22Rv1 (cell line): ENCODE data around the gene PIGX.
"Not testable (repeated sequence)": the region's sequence is repeated elsewhere in the genome, so short reads cannot be mapped to it uniquely, and the experiment has no call there.

ENCODE experiments used
- H3K27ac ChIP-seq: fragments of 450-650 bp; 2 replicates; pipeline ENCODE4 v1.5.1; 2017
- ZFX ChIP-seq: fragments of 450-650 bp; IDR thresholded peaks from 2 replicates; pipeline ENCODE4 v1.6.1; 2017; ENCODE audit warnings: antibody characterized with exemption, borderline replicate concordance
- TF ChIP-seq, protein P1 (sequence below): fragments of 450-650 bp; IDR thresholded peaks from 2 replicates; pipeline ENCODE4 v1.5.1; 2017; ENCODE audit warnings: mild to moderate bottlenecking

The PIGX gene

DNA sequence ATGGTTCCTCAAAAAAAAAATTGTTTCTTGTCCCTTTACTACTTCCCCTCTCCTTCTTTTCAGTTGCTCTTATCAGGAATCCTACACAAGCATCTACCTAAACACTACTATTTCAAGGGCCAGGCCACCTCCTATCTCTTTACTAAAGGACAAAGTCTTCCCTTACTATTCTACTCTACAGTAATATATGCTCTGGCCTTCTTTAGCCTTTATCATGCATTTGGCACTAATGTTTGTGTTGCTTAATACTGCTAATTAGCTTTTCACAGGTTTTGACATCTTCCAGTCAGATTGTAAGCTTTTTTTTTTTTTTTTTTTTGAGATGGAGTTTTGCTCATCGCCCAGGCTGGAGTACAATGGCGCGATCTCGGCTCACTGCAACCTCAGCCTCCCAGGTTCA is 5.4 kb upstream of the PIGX start:
- TF ChIP-seq, protein P1, sequence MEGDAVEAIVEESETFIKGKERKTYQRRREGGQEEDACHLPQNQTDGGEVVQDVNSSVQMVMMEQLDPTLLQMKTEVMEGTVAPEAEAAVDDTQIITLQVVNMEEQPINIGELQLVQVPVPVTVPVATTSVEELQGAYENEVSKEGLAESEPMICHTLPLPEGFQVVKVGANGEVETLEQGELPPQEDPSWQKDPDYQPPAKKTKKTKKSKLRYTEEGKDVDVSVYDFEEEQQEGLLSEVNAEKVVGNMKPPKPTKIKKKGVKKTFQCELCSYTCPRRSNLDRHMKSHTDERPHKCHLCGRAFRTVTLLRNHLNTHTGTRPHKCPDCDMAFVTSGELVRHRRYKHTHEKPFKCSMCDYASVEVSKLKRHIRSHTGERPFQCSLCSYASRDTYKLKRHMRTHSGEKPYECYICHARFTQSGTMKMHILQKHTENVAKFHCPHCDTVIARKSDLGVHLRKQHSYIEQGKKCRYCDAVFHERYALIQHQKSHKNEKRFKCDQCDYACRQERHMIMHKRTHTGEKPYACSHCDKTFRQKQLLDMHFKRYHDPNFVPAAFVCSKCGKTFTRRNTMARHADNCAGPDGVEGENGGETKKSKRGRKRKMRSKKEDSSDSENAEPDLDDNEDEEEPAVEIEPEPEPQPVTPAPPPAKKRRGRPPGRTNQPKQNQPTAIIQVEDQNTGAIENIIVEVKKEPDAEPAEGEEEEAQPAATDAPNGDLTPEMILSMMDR = no peak
- TF ChIP-seq ZFX = no peak
- no peak overlapping the region for H3K27ac ChIP-seq

DNA sequence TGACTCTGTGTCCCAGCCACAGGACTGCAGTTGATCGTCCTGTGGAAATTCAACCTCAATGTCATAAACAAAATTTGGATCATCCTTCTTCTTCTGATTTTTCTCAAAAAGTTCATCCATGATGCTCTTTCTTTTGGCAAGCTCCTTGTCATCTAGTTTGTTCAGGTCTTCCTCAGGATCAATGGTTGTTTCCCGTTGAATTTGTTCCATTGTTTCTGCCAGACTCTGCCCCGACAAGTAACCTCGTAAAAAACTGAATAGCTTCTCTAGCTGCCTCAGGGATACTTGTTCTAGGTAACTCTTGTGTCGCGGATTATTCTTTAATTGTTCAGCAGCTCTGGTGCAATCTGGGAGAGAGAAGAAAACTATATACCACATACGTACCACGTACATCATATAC is 4.6 kb upstream of the PIGX start:
- H3K27ac ChIP-seq = no peak overlapping the region
- TF ChIP-seq, protein P1 = no peak
- no peak for TF ChIP-seq ZFX

DNA sequence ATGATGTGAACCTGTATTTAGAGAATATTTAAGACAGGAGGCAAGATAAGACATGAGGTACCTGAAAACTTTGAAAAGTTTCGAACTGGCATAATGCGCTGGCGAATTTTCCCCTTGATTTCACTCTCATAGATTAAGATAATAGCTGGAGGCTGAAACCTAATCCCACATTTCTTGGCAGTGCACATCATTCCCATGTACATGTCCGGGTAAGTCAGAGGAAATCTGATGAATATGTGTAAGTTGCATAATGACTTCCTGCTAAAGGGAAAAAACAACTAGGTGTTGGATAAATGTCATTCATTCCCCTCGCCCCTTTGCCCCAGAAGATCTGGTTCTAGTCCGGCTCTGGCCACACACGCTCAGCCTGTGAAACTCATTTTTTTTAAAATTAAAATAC is 3.7 kb upstream of the PIGX start:
- TF ChIP-seq, protein P1 = no peak
- TF ChIP-seq ZFX = no peak
- no peak overlapping the region for H3K27ac ChIP-seq

DNA sequence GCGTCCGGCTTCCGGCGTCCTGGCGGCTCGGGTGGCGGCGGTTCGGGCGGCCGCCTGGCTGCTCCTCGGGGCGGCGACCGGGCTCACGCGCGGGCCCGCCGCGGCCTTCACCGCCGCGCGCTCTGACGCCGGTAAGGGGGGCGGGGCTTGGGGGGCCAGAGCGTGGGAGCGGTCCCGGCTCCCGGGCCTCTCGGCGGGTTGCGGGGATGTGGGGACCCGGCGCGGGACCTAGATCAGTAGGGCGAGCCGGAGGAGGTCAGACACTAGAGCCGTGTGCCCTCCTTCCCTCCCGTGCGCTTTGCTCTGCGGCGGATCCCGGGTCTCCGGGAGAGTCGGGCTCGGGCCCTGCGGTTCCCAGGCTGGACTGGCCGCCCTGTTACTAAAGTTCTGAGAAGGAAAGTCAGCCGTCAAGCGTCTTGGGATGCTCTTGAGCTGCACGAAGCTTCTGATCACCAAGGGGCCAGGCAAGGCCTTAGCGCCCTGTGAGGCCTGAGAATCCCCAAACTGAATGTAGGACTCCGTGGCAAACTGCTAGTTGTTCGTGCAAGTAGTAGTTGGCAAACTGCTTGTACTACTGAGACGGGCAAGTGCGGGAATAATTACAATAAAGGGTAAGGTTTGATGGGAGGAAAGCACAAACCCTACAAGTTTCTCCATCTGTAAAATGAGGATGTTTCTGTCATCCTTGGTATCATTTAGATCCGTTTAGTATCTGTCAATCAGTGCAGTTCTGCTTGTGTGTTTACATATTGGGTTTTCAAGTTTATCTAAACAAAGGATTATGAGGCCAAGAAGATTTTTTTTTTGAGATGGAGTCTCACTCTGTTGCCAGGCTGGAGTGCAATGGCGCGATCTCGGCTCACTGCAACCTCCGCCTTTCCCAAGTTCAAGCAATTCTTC is 587 bp downstream of the PIGX start:
- peak overlapping the region; percentile 82 for H3K27ac ChIP-seq
- TF ChIP-seq ZFX = no peak
- TF ChIP-seq, protein P1 = no peak

DNA sequence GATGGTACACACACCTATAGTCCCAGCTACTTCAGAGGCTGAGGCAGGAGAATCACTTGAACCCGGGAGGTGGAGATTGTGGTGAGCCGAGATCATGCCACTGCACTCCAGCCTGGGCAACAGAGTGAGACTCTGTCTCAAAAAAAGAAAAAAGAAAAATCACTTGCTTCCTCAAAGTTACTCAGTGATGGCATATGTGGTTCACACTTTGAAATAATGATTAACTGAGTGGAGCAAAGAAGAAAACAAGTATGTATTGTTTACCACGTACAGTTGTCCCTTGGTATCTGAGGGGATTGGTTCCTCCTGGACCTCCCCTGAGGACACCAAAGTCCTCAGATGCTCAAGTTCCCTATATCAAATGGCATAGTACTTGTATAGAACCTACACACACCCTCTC is 5.0 kb downstream of the PIGX start:
- H3K27ac ChIP-seq = not testable (repeated sequence)

DNA sequence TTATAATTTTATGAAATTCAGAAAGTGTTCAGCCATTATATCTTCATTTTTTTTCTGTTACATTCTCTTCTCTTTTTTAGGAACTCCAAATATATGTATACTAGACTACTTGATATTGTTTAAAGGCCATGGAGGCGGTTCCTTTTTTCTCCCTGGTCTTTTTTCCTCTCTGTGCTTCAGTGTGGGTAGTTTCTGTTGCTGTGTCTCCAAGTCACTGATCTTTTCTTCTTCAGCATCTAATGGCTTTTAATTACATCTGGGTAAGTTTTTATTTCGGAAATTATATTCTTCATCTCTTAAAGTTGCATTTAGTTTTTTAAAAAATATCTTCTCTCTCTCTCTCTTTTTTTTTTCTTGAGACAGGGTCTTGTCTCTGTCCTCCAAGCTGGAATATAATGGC is 8.9 kb downstream of the PIGX start:
- TF ChIP-seq, protein P1 = no peak
- no peak for TF ChIP-seq ZFX
- no peak overlapping the region for H3K27ac ChIP-seq

DNA sequence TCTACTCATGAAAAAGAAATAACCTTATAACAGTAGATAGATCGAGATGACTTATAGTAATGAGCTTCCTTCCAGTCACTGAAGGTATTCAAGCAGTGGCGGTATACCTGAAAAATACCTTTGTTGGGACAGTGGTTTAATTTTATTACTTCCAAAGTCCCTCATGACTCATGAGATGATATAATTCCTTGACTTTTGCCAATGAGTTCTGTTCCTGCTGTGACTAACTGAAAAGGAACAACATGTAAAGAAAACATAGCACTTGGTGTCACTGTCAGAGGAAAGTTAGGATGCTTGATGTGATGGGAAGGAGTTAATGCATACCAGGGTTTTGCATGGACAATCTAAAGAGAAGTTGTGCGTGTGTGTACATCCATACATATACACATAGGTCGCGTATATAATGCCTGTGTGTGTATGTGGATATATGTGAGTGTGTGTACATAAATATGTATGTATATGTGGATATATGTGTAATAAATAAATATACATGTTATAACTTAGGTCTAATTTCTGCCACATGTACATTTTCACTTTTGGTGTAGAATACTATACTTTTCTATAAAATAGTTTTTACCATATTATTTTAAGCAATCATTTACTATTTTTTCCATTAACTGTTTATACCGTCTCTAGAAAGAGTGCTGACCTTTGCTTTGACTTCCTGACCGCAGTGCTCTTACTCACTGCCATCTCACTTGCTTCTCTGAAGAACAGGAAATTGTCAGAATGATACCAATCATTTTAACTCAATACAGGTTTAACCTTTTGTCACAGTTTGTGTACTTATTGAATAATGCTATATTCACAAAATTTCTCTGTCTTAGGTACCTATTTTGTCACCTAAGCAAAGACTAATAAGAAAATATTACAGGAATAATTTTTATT is 14.9 kb downstream of the PIGX start:
- TF ChIP-seq ZFX = no peak
- TF ChIP-seq, protein P1 = no peak
- no peak overlapping the region for H3K27ac ChIP-seq
